ENCODE measurements around the gene CCDC157. TPM values are rescaled to one million over a fixed set of nuclear protein-coding genes. Genes with fewer than 3 reads are reported as not detected.
A peak's percentile ranks its signal among the peaks of the same experiment; 100 is the strongest.

The CCDC157 gene
- total RNA-seq, 1 experiment from 2014 or later, result 5.5 TPM

GRCh38 chr22:30414525-30415047, 57.8 kb downstream of the CCDC157 start:
- Mint-ChIP-seq H3K4me1 (ENCODE audit: low read depth, unreplicated experiment) (peaks cover 19% of the 10 kb centered on the region), H3K4me3 (ENCODE audit: low read depth, unreplicated experiment) (no peak overlapping the region), H3K9me3 (ENCODE audit: low read depth, unreplicated experiment) (no peaks in the 10 kb centered on the region), H3K27ac (ENCODE audit: unreplicated experiment) (peak overlapping the region; percentile 27), H3K27me3 (ENCODE audit: unreplicated experiment) (no peaks in the 10 kb centered on the region), H3K36me3 (ENCODE audit: insufficient read depth, unreplicated experiment) (peaks cover 76% of the 10 kb centered on the region)
- no TSS peak for BruUV-seq (replicated peaks)
- DNase-seq, result no peak
- CTCF ChIA-PET, result interaction anchor here (0.7 kb wide), 1 partner anchor 36 kb away, joined by 3 read pairs; no protein-coding TSS in a partner anchor
- intact Hi-C loops (cut with micrococcal nuclease; ENCODE audit: unreplicated experiment), result no loop called here
- TF ChIP-seq CTCF (IDR thresholded peaks at IDR 0.05; ENCODE audit: unreplicated experiment), result no peak

GRCh38 chr22:30416403-30416802, 59.6 kb downstream of the CCDC157 start:
- peak; percentile 22 for DNase-seq
- no TSS peak for BruUV-seq (replicated peaks)
- Mint-ChIP-seq H3K27me3 (ENCODE audit: unreplicated experiment) (no peaks in the 10 kb centered on the region), H3K9me3 (ENCODE audit: low read depth, unreplicated experiment) (no peaks in the 10 kb centered on the region), H3K4me1 (ENCODE audit: low read depth, unreplicated experiment) (peaks cover 31% of the 10 kb centered on the region), H3K36me3 (ENCODE audit: insufficient read depth, unreplicated experiment) (peaks cover 72% of the 10 kb centered on the region), H3K4me3 (ENCODE audit: low read depth, unreplicated experiment) (no peak overlapping the region), H3K27ac (ENCODE audit: unreplicated experiment) (peak overlapping the region; percentile 38)
- intact Hi-C loops (cut with micrococcal nuclease; ENCODE audit: unreplicated experiment), result no loop called here
- TF ChIP-seq CTCF (IDR thresholded peaks at IDR 0.05; ENCODE audit: unreplicated experiment), result no peak
- CTCF ChIA-PET, result no interaction called here

GRCh38 chr22:30416837-30417236, 60.0 kb downstream of the CCDC157 start:
- H3K36me3 Mint-ChIP-seq (ENCODE audit: insufficient read depth, unreplicated experiment), result peaks cover 72% of the 10 kb centered on the region
- H3K4me3 Mint-ChIP-seq (ENCODE audit: low read depth, unreplicated experiment), result no peak overlapping the region
- TF ChIP-seq CTCF (IDR thresholded peaks at IDR 0.05; ENCODE audit: unreplicated experiment), result no peak
- H3K4me1 Mint-ChIP-seq (ENCODE audit: low read depth, unreplicated experiment), result peaks cover 36% of the 10 kb centered on the region
- no peaks in the 10 kb centered on the region for H3K9me3 Mint-ChIP-seq (ENCODE audit: low read depth, unreplicated experiment)
- BruUV-seq (replicated peaks), result no TSS peak
- CTCF ChIA-PET, result no interaction called here
- no peaks in the 10 kb centered on the region for H3K27me3 Mint-ChIP-seq (ENCODE audit: unreplicated experiment)
- no peak for DNase-seq
- H3K27ac Mint-ChIP-seq (ENCODE audit: unreplicated experiment), result peak overlapping the region; percentile 38
- intact Hi-C loops (cut with micrococcal nuclease; ENCODE audit: unreplicated experiment), result no loop called here

GRCh38 chr22:30420347-30421125, 63.7 kb downstream of the CCDC157 start:
- H3K9me3 Mint-ChIP-seq (ENCODE audit: low read depth, unreplicated experiment), result no peaks in the 10 kb centered on the region
- intact Hi-C loops (cut with micrococcal nuclease; ENCODE audit: unreplicated experiment), result no loop called here
- BruUV-seq (replicated peaks), result no TSS peak
- no peak for TF ChIP-seq CTCF (IDR thresholded peaks at IDR 0.05; ENCODE audit: unreplicated experiment)
- peaks cover 56% of the 10 kb centered on the region for H3K4me1 Mint-ChIP-seq (ENCODE audit: low read depth, unreplicated experiment)
- H3K36me3 Mint-ChIP-seq (ENCODE audit: insufficient read depth, unreplicated experiment), result peaks cover 76% of the 10 kb centered on the region
- CTCF ChIA-PET, result interaction anchor here (1.0 to 1.2 kb wide), 2 partner anchors 10 to 24 kb away, joined by 4 to 7 read pairs; partner anchors contain the start of gene SEC14L2
- H3K27ac Mint-ChIP-seq (ENCODE audit: unreplicated experiment), result peak overlapping the region; percentile 87
- peak overlapping the region; percentile 65 for H3K4me3 Mint-ChIP-seq (ENCODE audit: low read depth, unreplicated experiment)
- peak; percentile 54 for DNase-seq
- no peaks in the 10 kb centered on the region for H3K27me3 Mint-ChIP-seq (ENCODE audit: unreplicated experiment)
